Measurements from ENCODE around the gene SAE1.
"Not testable (repeated sequence)": the region's sequence is repeated elsewhere in the genome, so short reads cannot be mapped to it uniquely, and the experiment has no call there.

Gene SAE1

GRCh38 chr19:47130589-47131227 lies at the start of gene SAE1:
Gene SAE1, plus strand, starts transcription at chr19:47130835. Its CDS starts 96 bp downstream, at chr19:47130931.
- peak; percentile 98 for DNase-seq (ENCODE audit: insufficient read length, low spot score)
- peak; percentile 98 for FAIRE-seq

GRCh38 chr19:47081095-47081494 lies 49.5 kb upstream of the SAE1 start:
- FAIRE-seq, result no peak
- DNase-seq (ENCODE audit: insufficient read length, low spot score), result no peak

GRCh38 chr19:47082493-47082892 lies 48.1 kb upstream of the SAE1 start:
- FAIRE-seq (no peak), DNase-seq (ENCODE audit: insufficient read length, low spot score) (no peak)

GRCh38 chr19:47084879-47085439 lies 45.7 kb upstream of the SAE1 start:
- FAIRE-seq, result no peak
- DNase-seq (ENCODE audit: insufficient read length, low spot score), result no peak

GRCh38 chr19:47086280-47086679 lies 44.4 kb upstream of the SAE1 start:
- DNase-seq (ENCODE audit: insufficient read length, low spot score), result no peak
- FAIRE-seq, result no peak

- no peak for FAIRE-seq
- no peak for DNase-seq (ENCODE audit: insufficient read length, low spot score)
Observed at GRCh38 chr19:47089767-47090350, 40.8 kb upstream of the SAE1 start.

- DNase-seq (ENCODE audit: insufficient read length, low spot score), result no peak
- FAIRE-seq, result peak; percentile 66
Observed at GRCh38 chr19:47093254-47093653, 37.4 kb upstream of the SAE1 start.

- DNase-seq (ENCODE audit: insufficient read length, low spot score), result peak; percentile 65
- FAIRE-seq, result peak; percentile 71
Observed at GRCh38 chr19:47093841-47094240, 36.8 kb upstream of the SAE1 start.

GRCh38 chr19:47094557-47095475 lies 35.8 kb upstream of the SAE1 start:
- DNase-seq (ENCODE audit: insufficient read length, low spot score), result no peak
- peak; percentile 58 for FAIRE-seq

GRCh38 chr19:47095476-47096099 lies 35.0 kb upstream of the SAE1 start:
- no peak for FAIRE-seq
- no peak for DNase-seq (ENCODE audit: insufficient read length, low spot score)

- FAIRE-seq, result no peak
- DNase-seq (ENCODE audit: insufficient read length, low spot score), result no peak
Observed at GRCh38 chr19:47096100-47096704, 34.4 kb upstream of the SAE1 start.

GRCh38 chr19:47096721-47097120 lies 33.9 kb upstream of the SAE1 start:
- FAIRE-seq, result no peak
- no peak for DNase-seq (ENCODE audit: insufficient read length, low spot score)

- no peak for FAIRE-seq
Observed at GRCh38 chr19:47097396-47098201, 33.0 kb upstream of the SAE1 start.

GRCh38 chr19:47098608-47099007 lies 32.0 kb upstream of the SAE1 start:
- DNase-seq (ENCODE audit: insufficient read length, low spot score) (no peak), FAIRE-seq (no peak)

More at GRCh38 chr19:47097396-47098201, 33.0 kb upstream of the SAE1 start:
- DNase-seq (ENCODE audit: insufficient read length, low spot score), result no peak

- FAIRE-seq (no peak), DNase-seq (ENCODE audit: insufficient read length, low spot score) (no peak)
Observed at GRCh38 chr19:47099576-47100050, 31.0 kb upstream of the SAE1 start.

- DNase-seq (ENCODE audit: insufficient read length, low spot score), result no peak
- no peak for FAIRE-seq
Observed at GRCh38 chr19:47100290-47100689, 30.3 kb upstream of the SAE1 start.

GRCh38 chr19:47101116-47101515 lies 29.5 kb upstream of the SAE1 start:
- not testable (repeated sequence) for DNase-seq (ENCODE audit: insufficient read length, low spot score)

GRCh38 chr19:47102346-47103060 lies 28.1 kb upstream of the SAE1 start:
- DNase-seq (ENCODE audit: insufficient read length, low spot score), result no peak
- no peak for FAIRE-seq

More at GRCh38 chr19:47101116-47101515, 29.5 kb upstream of the SAE1 start:
- not testable (repeated sequence) for FAIRE-seq

GRCh38 chr19:47104680-47105079 lies 26.0 kb upstream of the SAE1 start:
- DNase-seq (ENCODE audit: insufficient read length, low spot score) (no peak), FAIRE-seq (no peak)
